Suprapubic skin (tissue), 4 donors: ENCODE measurements around the gene PELI1.

ENCODE experiments used
- POLR2A ChIP-seq, 2 donors: fragments of 450-650 bp; IDR thresholded peaks; one replicate each; pipeline ENCODE4 v1.6.1; 2017; ENCODE audit warnings: antibody characterized with exemption in 2 of 2, mild to moderate bottlenecking in 2 of 2, moderate library complexity in 2 of 2
- POLR2AphosphoS5 ChIP-seq, 3 donors: sonication (generic); formaldehyde crosslinking; IDR thresholded peaks; one replicate each; pipeline ENCODE4 v1.6.1; 2017; ENCODE audit warnings: antibody characterized with exemption in 3 of 3
- TF ChIP-seq, protein P1 (sequence below), 2 donors: fragments of 200-600 bp in 1 of 2; fragments of 450-650 bp in 1 of 2; sonication (generic) in 1 of 2; IDR thresholded peaks; one replicate each; pipeline ENCODE4 v1.5.1; 2016 to 2019; ENCODE audit warnings: antibody characterized with exemption in 2 of 2, mild to moderate bottlenecking in 1 of 2, moderate library complexity in 1 of 2

GRCh38 chr2:64137567-64137966 is 6.7 kb downstream of the PELI1 start:
- TF ChIP-seq, protein P1, sequence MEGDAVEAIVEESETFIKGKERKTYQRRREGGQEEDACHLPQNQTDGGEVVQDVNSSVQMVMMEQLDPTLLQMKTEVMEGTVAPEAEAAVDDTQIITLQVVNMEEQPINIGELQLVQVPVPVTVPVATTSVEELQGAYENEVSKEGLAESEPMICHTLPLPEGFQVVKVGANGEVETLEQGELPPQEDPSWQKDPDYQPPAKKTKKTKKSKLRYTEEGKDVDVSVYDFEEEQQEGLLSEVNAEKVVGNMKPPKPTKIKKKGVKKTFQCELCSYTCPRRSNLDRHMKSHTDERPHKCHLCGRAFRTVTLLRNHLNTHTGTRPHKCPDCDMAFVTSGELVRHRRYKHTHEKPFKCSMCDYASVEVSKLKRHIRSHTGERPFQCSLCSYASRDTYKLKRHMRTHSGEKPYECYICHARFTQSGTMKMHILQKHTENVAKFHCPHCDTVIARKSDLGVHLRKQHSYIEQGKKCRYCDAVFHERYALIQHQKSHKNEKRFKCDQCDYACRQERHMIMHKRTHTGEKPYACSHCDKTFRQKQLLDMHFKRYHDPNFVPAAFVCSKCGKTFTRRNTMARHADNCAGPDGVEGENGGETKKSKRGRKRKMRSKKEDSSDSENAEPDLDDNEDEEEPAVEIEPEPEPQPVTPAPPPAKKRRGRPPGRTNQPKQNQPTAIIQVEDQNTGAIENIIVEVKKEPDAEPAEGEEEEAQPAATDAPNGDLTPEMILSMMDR (IDR thresholded peaks at IDR 0.05): no peak
- no peak for TF ChIP-seq POLR2A (IDR thresholded peaks at IDR 0.05)
- no peak for TF ChIP-seq POLR2AphosphoS5 (IDR thresholded peaks at IDR 0.05)
